GM21360 (cell line): ENCODE results near the gene VTN.
A peak's percentile ranks its signal among the peaks of the same experiment; 100 is the strongest.

ENCODE experiments used
- ATAC-seq: cut with Tn5 transposase; IDR thresholded peaks from one replicate; pipeline ENCODE4 v1.9.1; 2021; ENCODE audit warnings: mild to moderate bottlenecking, moderate library complexity; ENCODE audit not compliant: unreplicated experiment

The VTN gene

DNA sequence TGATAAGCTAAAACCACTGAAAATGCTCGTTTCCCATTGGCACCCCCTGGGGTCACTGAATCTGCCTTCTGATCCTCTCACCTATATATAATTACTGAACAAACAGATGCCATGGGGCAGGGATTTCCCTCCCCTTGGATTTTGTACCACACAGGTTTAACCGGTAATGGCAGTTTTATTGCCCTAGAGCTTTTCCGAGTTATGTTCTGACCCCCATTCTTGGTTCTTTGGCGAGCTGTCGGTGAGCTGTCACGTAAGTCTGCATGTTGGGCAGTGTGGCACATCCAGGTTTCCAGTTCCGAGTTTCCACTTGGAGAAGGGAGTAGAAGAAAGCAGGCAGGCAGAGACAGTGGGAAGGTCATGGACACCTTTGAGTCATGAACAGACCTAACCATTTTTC lies 44.0 kb downstream of the VTN start:
- no peak for ATAC-seq

- no peak for ATAC-seq
Measured at GRCh38 chr17:28325211-28325610, 44.9 kb downstream of the VTN start.

GRCh38 chr17:28324781-28325180 lies 45.3 kb downstream of the VTN start:
- no peak for ATAC-seq

- no peak for ATAC-seq
Measured at GRCh38 chr17:28324267-28324745, 45.8 kb downstream of the VTN start.

GRCh38 chr17:28320215-28321061 lies 49.7 kb downstream of the VTN start:
- no peak for ATAC-seq

- ATAC-seq, result no peak
Measured at GRCh38 chr17:28319598-28319935, 50.5 kb downstream of the VTN start.

GRCh38 chr17:28318759-28319597 lies 51.1 kb downstream of the VTN start, which contains the start of gene TMEM97:
Gene TMEM97 (plus strand): TSS chr17:28319200. CDS start chr17:28319240, 40 bp downstream.
- peak; percentile 81 for ATAC-seq

- peak; percentile 10 for ATAC-seq
Measured at GRCh38 chr17:28317966-28318758, 51.9 kb downstream of the VTN start.
